Activated CD4-positive, alpha-beta memory T cell treated with anti-CD3 and anti-CD28 coated beads, Interleukin-2, amount 10 ng/mL, durations not matched to agents 7 days and 5 days (primary cell): ENCODE results near the gene LRP1B. TPM values are rescaled to one million over a fixed set of nuclear protein-coding genes. Genes with fewer than 3 reads are reported as not detected.

Experiments used
- CTCF ChIA-PET: fragments of 350-600 bp; sonication (Branson Sonifier 250); formaldehyde crosslinking; loops from one replicate; lab custom pipeline; 2021; ENCODE audit warnings: antibody characterized with exemption, inconsistent platforms; lab: Charles Lee
- POLR2A ChIA-PET: fragments of 350-600 bp; sonication (Branson Sonifier 250); formaldehyde crosslinking; loops from one replicate; lab custom pipeline; 2021; ENCODE audit warnings: antibody characterized with exemption; lab: Charles Lee
- DNase-seq: peaks from one replicate; pipeline ENCODE4 v3.0.0-alpha.2; 2020
- H3K27ac Mint-ChIP-seq: one replicate; pipeline ENCODE4 v1.8.0; 2021; ENCODE audit warnings: mild to moderate bottlenecking, mixed read lengths
- H3K27me3 Mint-ChIP-seq: one replicate; pipeline ENCODE4 v1.8.0; 2021; ENCODE audit warnings: mixed read lengths
- H3K36me3 Mint-ChIP-seq: one replicate; pipeline ENCODE4 v1.8.0; 2021; ENCODE audit warnings: low read depth, mixed read lengths
- H3K4me1 Mint-ChIP-seq: one replicate; pipeline ENCODE4 v1.8.0; 2021; ENCODE audit warnings: mixed read lengths
- H3K4me3 Mint-ChIP-seq: one replicate; pipeline ENCODE4 v1.8.0; 2021; ENCODE audit warnings: mild to moderate bottlenecking, mixed read lengths
- H3K9me3 Mint-ChIP-seq: one replicate; pipeline ENCODE4 v1.8.0; 2021; ENCODE audit warnings: mixed read lengths
- total RNA-seq, 2 experiments: library from RNA; stranded (reverse); gene quantifications; one replicate each; pipeline ENCODE4 v1.2.3, GENCODE V29; 2021

The LRP1B gene
- total RNA-seq, 2 experiments from 2014 or later = not detected

- Mint-ChIP-seq H3K4me3 (no peak overlapping the region), H3K27ac (no peak overlapping the region), H3K27me3 (no peaks in the 10 kb centered on the region), H3K9me3 (peaks cover 2% of the 10 kb centered on the region), H3K4me1 (no peaks in the 10 kb centered on the region), H3K36me3 (no peaks in the 10 kb centered on the region)
- ChIA-PET POLR2A (no interaction called here), CTCF (no interaction called here)
- no peak for DNase-seq
Observed at GRCh38 chr2:141925511-141925910, 205.3 kb downstream of the LRP1B start.

DNA sequence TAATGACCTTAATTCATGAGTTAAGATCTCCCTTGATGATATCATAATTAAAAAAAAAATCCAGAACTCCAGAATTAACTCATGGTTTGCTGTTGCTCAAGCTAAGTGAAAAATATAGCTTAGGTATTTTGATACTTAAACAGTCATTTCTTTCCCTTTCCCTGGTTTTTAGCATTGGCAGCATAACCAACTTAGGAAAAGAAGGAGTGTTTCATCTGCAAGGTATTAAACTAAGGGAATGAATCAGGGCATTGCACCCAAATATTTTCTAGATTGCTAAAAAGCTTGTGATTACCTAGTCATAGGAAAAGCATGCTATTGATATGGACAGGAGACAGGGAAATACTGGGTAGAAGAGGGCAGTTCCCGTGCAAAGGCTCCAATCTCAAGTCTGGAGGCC lies 207.2 kb downstream of the LRP1B start:
- H3K27me3 Mint-ChIP-seq = no peaks in the 10 kb centered on the region
- H3K9me3 Mint-ChIP-seq = peaks cover 2% of the 10 kb centered on the region
- no peak for DNase-seq
- H3K4me1 Mint-ChIP-seq = no peaks in the 10 kb centered on the region
- H3K4me3 Mint-ChIP-seq = no peak overlapping the region
- POLR2A ChIA-PET = no interaction called here
- no peaks in the 10 kb centered on the region for H3K36me3 Mint-ChIP-seq
- CTCF ChIA-PET = no interaction called here
- H3K27ac Mint-ChIP-seq = no peak overlapping the region

- Mint-ChIP-seq H3K9me3 (peaks cover 11% of the 10 kb centered on the region), H3K36me3 (no peaks in the 10 kb centered on the region), H3K27ac (no peak overlapping the region), H3K4me3 (no peak overlapping the region), H3K4me1 (no peaks in the 10 kb centered on the region), H3K27me3 (no peaks in the 10 kb centered on the region)
- no peak for DNase-seq
- POLR2A ChIA-PET = no interaction called here
- CTCF ChIA-PET = interaction anchor here (0.7 kb wide), 1 partner anchor 14 kb away, joined by 3 read pairs; no protein-coding TSS in a partner anchor
Observed at GRCh38 chr2:141911485-141912066, 219.2 kb downstream of the LRP1B start.

DNA sequence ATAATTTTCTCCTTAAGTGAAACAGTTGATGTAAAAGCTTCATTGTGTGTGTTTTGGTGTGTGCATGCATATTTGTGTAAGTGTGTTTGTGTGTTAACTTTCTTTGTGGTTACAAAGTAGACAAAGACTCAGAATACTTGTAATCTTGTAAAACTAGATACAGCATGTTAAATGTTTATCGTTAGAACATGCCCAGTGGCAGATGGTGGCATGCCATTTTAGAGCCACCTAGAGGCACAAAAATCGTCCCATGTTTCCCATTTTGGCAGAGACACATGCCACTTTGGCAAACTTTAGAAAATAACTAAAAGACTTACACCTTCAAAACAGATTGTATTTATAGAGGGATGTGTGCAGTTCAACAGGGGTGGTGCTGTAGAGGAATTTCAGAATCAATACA lies 224.1 kb downstream of the LRP1B start:
- ChIA-PET CTCF (no interaction called here), POLR2A (no interaction called here)
- H3K4me3 Mint-ChIP-seq = no peak overlapping the region
- DNase-seq = no peak
- H3K27me3 Mint-ChIP-seq = no peaks in the 10 kb centered on the region
- H3K4me1 Mint-ChIP-seq = no peaks in the 10 kb centered on the region
- no peak overlapping the region for H3K27ac Mint-ChIP-seq
- no peaks in the 10 kb centered on the region for H3K36me3 Mint-ChIP-seq
- H3K9me3 Mint-ChIP-seq = no peaks in the 10 kb centered on the region

- H3K27ac Mint-ChIP-seq = no peak overlapping the region
- no peaks in the 10 kb centered on the region for H3K4me1 Mint-ChIP-seq
- ChIA-PET CTCF (no interaction called here), POLR2A (no interaction called here)
- H3K4me3 Mint-ChIP-seq = no peak overlapping the region
- H3K36me3 Mint-ChIP-seq = no peaks in the 10 kb centered on the region
- H3K9me3 Mint-ChIP-seq = peaks cover 6% of the 10 kb centered on the region
- H3K27me3 Mint-ChIP-seq = no peaks in the 10 kb centered on the region
- no peak for DNase-seq
Observed at GRCh38 chr2:141900826-141901225, 230.0 kb downstream of the LRP1B start.

DNA sequence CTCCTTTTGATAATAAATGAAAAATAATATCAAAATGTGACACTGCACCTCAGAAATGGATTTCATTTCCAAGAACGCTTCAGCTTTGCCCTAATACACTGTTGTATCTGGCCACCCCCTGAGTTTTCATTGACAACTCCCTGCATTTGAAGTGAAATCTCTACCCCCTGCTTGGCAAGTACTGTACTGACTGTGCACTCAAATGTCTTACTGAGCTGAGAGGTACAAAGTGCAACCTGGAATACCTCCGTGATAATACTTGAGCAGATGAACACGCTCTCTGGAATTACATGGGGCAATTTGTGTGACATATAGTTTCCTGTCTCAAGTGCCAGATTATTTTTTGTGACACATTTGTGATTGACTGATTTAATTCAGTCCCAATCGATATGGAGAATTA lies 231.1 kb downstream of the LRP1B start:
- Mint-ChIP-seq H3K4me1 (no peaks in the 10 kb centered on the region), H3K27ac (no peak overlapping the region)
- CTCF ChIA-PET = no interaction called here

GRCh38 chr2:141889788-141890187 lies 241.0 kb downstream of the LRP1B start:
- Mint-ChIP-seq H3K9me3 (peaks cover 10% of the 10 kb centered on the region), H3K4me3 (no peak overlapping the region), H3K27ac (no peak overlapping the region), H3K27me3 (no peaks in the 10 kb centered on the region), H3K36me3 (no peaks in the 10 kb centered on the region), H3K4me1 (no peaks in the 10 kb centered on the region)
- ChIA-PET CTCF (no interaction called here), POLR2A (no interaction called here)
- no peak for DNase-seq

More for the DNA sequence above, 231.1 kb downstream of the LRP1B start:
- Mint-ChIP-seq H3K27me3 (no peaks in the 10 kb centered on the region), H3K4me3 (no peak overlapping the region), H3K36me3 (no peaks in the 10 kb centered on the region), H3K9me3 (peaks cover 6% of the 10 kb centered on the region)
- no peak for DNase-seq
- POLR2A ChIA-PET = no interaction called here

- Mint-ChIP-seq H3K27ac (no peak overlapping the region), H3K4me1 (no peaks in the 10 kb centered on the region), H3K4me3 (no peak overlapping the region), H3K27me3 (no peaks in the 10 kb centered on the region), H3K36me3 (no peaks in the 10 kb centered on the region), H3K9me3 (peaks cover 10% of the 10 kb centered on the region)
- ChIA-PET CTCF (no interaction called here), POLR2A (no interaction called here)
- DNase-seq = no peak
Observed at GRCh38 chr2:141888987-141889555, 241.7 kb downstream of the LRP1B start.

DNA sequence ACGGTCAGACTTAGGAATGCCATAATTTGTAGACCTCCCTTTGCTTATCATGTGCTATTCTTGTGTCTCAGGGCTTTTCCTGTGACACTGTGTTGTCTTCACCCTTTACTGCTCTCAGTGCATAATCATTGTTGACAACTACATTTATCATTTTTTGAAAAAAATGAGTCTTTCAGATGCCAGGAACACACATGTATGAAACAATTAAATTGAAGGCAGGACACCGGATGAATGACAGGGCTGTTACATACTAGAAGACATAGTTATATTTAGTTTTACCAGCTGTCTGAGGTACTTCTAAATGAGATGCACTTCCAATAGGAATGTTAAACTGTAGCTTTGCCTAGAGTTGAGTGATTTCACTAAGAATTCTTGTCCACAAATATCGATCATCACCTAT lies 243.5 kb downstream of the LRP1B start:
- Mint-ChIP-seq H3K9me3 (peaks cover 10% of the 10 kb centered on the region), H3K4me3 (no peak overlapping the region)
- POLR2A ChIA-PET = no interaction called here

GRCh38 chr2:141878016-141878415 lies 252.8 kb downstream of the LRP1B start:
- Mint-ChIP-seq H3K36me3 (no peaks in the 10 kb centered on the region), H3K27ac (no peak overlapping the region), H3K9me3 (peaks cover 7% of the 10 kb centered on the region), H3K27me3 (no peaks in the 10 kb centered on the region), H3K4me3 (no peak overlapping the region), H3K4me1 (no peaks in the 10 kb centered on the region)
- DNase-seq = no peak
- ChIA-PET POLR2A (no interaction called here), CTCF (no interaction called here)

More for the DNA sequence above, 243.5 kb downstream of the LRP1B start:
- Mint-ChIP-seq H3K27ac (no peak overlapping the region), H3K36me3 (no peaks in the 10 kb centered on the region), H3K4me1 (no peaks in the 10 kb centered on the region), H3K27me3 (no peaks in the 10 kb centered on the region)
- no peak for DNase-seq
- CTCF ChIA-PET = no interaction called here

DNA sequence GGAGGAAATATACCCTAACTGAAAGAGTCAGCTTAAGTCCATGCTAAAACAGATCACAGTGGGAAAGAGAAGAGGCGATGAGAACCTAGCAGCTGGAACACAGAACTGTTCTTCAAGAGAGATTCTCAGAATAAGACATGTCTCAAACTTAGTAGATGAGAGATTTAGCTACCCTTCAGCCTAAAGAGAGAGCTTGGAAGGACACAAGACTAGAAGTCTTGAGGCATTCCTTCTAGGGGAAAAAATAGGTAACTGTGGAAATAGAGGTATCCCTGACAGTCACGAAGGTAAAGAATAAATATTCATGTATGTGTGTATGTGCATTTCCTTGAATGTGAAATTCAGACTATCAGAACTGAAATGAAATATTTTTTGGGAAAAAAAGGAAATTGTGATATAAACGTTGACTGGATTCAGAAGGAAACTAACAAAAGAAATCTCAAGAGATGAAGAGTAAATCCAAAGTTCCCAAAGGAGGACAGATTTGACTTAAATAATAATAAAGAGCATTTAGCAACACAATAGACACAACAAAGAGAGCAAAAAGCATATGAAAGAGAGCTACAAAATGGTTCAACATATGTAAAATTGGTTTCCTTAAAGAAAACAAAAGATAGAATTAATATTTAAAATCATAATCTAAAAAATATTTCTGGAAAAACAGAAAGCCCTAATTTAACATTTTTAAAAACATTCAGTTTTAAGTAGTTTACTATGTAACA lies 258.7 kb downstream of the LRP1B start:
- H3K4me3 Mint-ChIP-seq = no peak overlapping the region
- POLR2A ChIA-PET = no interaction called here

DNA sequence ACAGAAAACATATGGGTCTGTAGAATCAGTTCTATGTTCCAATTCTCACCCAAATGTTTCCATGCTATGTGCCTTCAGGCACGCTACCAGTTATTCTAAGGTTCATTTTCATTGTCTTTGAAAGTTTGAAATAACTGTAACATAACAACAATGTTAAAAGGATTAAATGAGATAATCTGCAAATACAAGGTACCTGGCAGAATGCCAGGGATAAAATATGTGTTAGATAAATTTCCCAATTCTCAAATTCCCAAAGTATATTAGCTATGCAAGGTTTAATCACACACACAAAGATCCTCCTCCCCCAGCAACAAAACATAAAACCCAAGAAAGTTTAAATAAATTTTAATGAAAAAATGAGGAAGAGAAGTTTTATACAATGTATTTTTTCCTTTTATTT lies 261.2 kb downstream of the LRP1B start:
- ChIA-PET CTCF (no interaction called here), POLR2A (no interaction called here)
- H3K9me3 Mint-ChIP-seq = peaks cover 14% of the 10 kb centered on the region
- no peak for DNase-seq
- no peaks in the 10 kb centered on the region for H3K4me1 Mint-ChIP-seq
- H3K4me3 Mint-ChIP-seq = no peak overlapping the region
- H3K27ac Mint-ChIP-seq = no peak overlapping the region
- H3K27me3 Mint-ChIP-seq = no peaks in the 10 kb centered on the region
- H3K36me3 Mint-ChIP-seq = no peaks in the 10 kb centered on the region

More for the DNA sequence above, 258.7 kb downstream of the LRP1B start:
- Mint-ChIP-seq H3K27ac (no peak overlapping the region), H3K36me3 (no peaks in the 10 kb centered on the region), H3K4me1 (no peaks in the 10 kb centered on the region), H3K27me3 (no peaks in the 10 kb centered on the region), H3K9me3 (peaks cover 11% of the 10 kb centered on the region)
- CTCF ChIA-PET = no interaction called here
- DNase-seq = no peak

GRCh38 chr2:141863964-141864363 lies 266.9 kb downstream of the LRP1B start:
- POLR2A ChIA-PET = no interaction called here
- Mint-ChIP-seq H3K36me3 (no peaks in the 10 kb centered on the region), H3K27ac (no peak overlapping the region), H3K27me3 (no peaks in the 10 kb centered on the region), H3K9me3 (peaks cover 9% of the 10 kb centered on the region), H3K4me1 (no peaks in the 10 kb centered on the region), H3K4me3 (no peak overlapping the region)
- no peak for DNase-seq
- CTCF ChIA-PET = no interaction called here
